ENCODE measurements around the gene MAP1LC3A.
A peak's percentile ranks its signal among the peaks of the same experiment; 100 is the strongest.

Gene MAP1LC3A

GRCh38 chr20:34549929-34550305 is 8.6 kb upstream of the MAP1LC3A start:
- DNase-seq: no peak

DNA sequence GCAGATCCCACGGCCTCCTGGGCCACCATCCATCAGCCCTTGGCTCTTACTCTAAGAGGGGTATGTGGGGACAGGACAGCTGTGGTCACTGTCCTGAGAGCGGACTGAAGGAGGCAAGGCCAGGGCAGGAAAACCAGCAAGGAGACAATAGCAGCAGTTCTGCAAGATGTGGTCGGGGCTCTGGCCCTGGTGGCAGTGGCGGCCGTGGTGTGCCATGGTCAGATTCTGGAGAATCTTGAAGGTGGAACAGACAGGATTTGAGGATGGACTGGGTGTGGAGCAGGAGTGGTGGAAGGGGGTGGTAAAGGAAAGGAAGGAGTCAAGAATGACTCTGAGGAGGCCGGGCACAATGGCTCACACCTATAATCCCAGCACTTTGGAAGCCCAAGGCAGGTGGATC is 5.9 kb upstream of the MAP1LC3A start:
- DNase-seq: no peak

DNA sequence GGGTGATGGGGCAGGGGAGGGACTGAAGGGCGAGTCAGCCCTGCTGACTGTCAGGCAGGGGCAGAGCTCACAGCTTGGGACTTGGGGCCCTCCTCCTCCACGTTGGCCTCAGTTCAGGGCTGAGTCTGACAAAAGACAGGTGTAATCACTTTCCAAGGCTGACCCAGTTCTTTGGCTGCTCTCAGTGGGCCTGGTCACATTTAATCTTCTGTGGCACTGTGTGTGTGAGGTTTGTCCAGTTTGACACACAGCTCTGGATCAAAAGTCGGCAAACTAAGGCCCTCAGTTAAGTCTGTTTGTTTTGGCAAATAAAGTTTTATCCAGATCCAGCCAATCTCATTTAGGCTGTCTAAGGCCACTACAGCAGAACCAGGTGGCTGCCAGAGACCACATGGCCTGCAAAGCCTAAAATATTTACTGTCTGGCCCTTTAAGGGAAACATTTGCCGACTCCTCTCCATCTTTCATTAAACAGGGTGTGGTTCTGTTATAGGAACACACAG is 5.1 kb upstream of the MAP1LC3A start:
- no peak for DNase-seq

GRCh38 chr20:34557936-34558319 is 590 bp upstream of the MAP1LC3A start:
- DNase-seq: no peak

DNA sequence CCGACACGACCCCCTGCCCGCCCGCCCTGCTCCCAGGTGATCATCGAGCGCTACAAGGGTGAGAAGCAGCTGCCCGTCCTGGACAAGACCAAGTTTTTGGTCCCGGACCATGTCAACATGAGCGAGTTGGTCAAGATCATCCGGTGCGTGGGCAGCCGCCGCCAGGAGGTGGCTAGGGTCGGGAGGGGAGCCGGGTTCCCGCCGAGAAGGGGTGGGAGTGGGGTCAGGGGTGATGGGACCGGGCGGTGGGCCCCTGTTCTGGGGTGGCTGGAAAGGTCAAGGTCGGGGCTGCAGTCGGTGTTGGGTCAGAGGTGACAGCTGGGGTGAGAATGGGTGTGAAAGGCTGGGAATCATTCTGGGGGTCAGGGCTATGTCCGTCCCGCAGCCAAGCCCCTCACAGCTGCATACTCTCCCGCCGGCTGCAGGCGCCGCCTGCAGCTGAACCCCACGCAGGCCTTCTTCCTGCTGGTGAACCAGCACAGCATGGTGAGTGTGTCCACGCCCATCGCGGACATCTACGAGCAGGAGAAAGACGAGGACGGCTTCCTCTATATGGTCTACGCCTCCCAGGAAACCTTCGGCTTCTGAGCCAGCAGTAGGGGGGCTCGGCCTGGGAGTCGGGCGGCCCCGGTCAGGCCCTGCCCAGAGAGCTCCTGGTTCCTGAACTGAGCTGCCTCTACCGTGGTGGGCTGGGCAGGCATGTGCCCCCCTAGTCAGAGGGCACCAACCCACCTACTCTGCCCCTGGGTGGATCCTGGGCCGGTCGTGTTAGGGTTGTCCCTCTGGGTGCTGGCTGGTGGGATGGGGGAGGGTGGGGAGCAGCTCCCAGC is 1.0 kb downstream of the MAP1LC3A start:
- no peak for DNase-seq

GRCh38 chr20:34560141-34560523 is 1.6 kb downstream of the MAP1LC3A start:
- no peak for DNase-seq

GRCh38 chr20:34560614-34561013 is 2.1 kb downstream of the MAP1LC3A start:
- no peak for DNase-seq

DNA sequence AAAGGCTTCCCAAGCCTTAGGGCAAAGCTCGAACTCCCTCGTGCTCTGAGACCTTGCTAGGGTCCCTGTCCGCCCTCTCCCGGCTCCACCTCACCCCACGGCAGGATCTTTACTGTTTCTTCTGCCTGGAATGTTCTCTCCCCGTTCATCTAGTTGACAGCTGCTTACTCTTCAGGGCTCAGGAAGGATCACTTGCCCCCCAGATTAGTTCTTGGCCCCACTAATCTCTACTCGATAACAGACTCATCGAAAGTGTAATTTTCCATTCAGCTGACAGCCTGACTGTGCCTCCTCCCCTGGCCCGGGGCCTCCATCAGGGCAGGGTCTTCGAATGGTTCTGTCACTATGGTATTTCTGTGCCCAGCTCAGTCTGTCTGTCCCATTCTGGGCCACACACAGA is 3.1 kb downstream of the MAP1LC3A start:
- DNase-seq: no peak

DNA sequence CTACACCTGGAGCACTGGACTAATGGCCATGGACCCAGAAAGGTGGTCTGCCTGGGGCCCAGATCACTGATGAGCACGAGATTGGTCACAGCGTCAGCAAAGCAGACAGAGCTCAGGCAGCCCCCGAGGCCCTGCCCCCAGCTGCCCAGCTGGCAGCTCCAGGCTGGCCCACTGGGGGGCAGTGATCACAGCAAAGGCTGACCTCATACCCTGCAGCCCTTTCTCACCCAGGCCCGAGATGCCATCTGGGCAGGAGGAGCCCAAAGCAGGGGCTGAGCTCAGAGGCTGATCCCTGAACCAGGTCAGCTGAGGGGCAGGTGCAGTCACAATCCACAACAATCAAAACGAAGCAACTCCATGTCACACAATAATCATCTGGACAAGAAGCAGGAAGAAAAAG is 4.1 kb downstream of the MAP1LC3A start:
- DNase-seq: peak in 1 of 3 experiments; percentile 43

DNA sequence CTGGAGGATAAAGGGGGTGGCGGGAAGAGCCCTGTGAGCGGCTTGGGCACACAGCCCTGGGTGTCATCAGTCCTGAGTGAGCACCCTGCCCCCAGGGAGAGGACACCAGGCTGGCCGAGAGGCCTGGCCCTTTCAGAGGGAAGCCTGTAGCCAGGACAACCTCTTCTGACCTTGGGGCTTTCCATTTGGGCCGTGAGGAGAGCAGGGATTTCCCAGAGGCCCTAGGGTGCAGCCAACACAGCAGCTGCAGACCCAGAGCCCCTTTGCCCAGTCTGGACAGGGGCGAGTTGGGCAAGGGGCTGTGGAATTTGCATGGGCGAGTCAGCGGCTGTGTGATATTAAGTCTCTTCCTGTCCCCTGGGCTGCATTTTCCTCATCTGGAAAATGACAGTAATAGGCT is 6.3 kb downstream of the MAP1LC3A start:
- no peak for DNase-seq

DNA sequence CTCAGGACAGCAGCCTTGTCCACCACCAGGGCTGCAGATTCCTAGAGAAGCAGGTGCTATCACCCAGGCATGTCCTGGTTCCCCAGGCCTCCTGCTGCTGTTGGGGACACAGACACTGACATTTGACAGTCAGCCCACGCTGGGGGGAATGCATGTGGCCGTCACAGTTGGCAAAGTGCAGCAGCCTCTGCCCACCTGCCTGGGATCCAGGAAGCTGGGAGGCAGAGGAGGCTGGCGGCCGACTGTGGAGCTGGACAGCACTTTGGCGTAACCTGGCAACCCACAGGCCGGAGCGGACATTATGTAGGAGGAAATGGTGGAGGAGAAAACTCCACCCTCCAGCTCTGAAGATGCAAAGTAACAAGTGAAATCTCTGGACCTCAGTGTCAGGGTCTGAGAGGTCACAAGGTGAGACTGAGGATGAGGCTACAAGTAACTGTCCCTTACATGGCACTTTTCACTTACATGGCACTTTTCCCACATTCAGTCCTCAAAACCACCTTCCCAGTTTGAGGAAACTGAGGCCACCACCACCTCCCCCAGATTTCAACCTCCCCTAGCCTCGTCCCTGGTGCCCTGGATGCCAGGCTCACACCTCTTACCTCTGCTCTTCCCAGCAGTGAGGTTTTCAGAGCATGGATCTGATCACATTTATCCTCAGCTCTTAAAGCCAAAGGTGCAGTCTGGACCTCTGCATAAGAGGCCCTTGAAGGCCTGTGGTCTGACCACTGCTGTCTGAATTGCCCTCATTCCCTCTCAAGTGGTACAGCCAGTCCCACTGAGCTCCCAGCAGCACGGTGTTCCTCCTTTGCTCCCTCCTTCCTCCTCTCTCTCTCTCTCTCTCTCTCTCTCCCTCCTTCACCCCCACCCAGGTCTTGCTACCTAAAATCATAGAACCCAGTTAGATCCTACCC is 8.7 kb downstream of the MAP1LC3A start:
- DNase-seq: peak in 1 of 3 experiments; percentile 22

GRCh38 chr20:34567892-34568865 is 9.7 kb downstream of the MAP1LC3A start:
- DNase-seq: no peak

GRCh38 chr20:34569598-34569997 is 11.1 kb downstream of the MAP1LC3A start:
- no peak for DNase-seq

- peak in 2 of 3 experiments; percentile 44 to 65 for DNase-seq
Measured at GRCh38 chr20:34570859-34571306, 12.4 kb downstream of the MAP1LC3A start.

DNA sequence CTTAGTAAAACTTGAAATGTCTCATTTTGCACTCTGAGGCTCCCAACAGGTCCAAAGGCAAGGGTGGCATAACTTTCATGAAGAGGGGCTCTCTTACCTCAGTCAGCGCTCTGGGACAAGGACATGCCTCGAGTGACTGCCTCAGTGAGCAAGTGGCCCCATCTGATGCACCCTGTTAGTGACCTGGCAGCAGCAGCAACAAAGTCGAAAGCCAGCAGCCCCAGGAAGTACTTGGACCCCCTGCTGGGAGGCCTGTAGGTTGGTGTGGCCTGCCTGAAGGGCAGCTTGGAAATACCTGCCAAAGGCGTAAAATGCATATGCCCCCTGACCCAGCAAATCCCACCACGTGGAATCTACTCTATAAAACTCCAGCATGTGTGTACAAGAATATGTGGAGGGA is 13.2 kb downstream of the MAP1LC3A start:
- DNase-seq: peak in 1 of 3 experiments; percentile 12

DNA sequence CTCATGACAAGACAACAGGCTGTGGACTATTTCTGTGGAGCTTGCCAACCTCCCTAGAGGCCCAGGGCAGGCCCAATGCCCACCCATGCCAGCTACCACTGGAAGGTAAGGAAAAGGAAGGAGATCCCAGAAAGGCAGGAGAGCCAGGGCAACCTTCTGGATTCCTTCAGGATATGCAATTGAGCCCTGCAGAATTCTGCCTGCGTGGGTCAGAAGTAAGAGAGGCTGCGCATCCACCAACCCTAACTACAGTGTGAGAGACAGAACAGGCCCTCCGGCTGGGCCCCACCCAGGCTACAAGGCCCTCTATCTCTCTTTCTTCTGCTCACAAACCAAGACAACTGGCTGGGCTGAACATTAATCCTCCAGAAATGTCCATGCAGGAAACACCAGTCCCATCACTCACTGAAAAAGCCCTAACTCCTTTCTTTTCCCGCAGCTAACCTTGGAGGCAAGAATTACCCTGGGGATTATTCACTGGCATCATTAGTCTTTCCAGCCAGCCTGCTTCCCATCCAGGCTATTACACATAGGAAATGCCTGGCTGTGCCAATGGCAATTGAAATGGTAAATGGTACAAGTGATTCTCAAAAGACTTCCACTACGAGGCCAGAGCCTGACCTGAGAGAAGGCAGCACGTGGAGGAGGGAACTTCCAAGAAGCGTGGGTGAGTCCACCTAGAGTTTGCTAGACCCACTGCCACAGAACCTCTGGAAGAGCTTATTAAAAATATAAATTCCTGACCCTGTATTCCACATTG is 15.2 kb downstream of the MAP1LC3A start:
- DNase-seq: no peak

- no peak for DNase-seq
Measured at GRCh38 chr20:34574426-34574825, 15.9 kb downstream of the MAP1LC3A start.

GRCh38 chr20:34574861-34575260 is 16.3 kb downstream of the MAP1LC3A start:
- DNase-seq: no peak

- DNase-seq: no peak
Measured at GRCh38 chr20:34575271-34575670, 16.8 kb downstream of the MAP1LC3A start.

DNA sequence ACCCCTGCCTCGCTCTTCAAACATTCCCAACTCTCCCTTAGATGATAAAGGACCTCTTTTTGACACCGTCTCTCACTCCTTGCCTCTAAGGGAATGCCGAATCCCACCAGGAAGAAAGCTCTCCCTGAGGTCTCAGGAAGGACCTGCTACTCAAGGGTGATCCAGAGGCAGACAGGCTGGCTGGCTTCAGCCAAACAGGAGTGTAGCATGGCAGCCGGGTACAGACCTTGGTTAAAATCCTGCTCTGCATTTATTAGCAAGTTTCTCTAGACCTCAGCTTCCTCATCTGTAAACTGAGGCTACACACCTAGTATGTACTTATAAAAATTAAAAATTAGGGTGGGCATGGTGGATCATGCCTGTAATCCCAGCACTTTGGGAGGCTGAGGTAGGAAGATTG is 17.2 kb downstream of the MAP1LC3A start:
- DNase-seq: no peak

GRCh38 chr20:34577061-34577460 is 18.5 kb downstream of the MAP1LC3A start:
- no peak for DNase-seq

- DNase-seq: no peak
Measured at GRCh38 chr20:34578025-34578424, 19.5 kb downstream of the MAP1LC3A start.

Measured in NCI-H1417 (cell line).